Loucy (cell line): ENCODE results near the gene TPCN2.

Source experiments
- H2AFZ ChIP-seq: fragments of 200-600 bp; sonication (generic); 2 replicates; pipeline ENCODE4 v1.6.0; 2016; ENCODE audit warnings: antibody characterized with exemption, mild to moderate bottlenecking, low read length, moderate library complexity
- H3F3A ChIP-seq: fragments of 200-600 bp; 2 replicates; pipeline ENCODE4 v1.6.0; 2016; ENCODE audit warnings: antibody characterized with exemption, low read depth, mild to moderate bottlenecking
- H3K27me3 ChIP-seq: fragments of 200-600 bp; sonication (generic); 2 replicates; pipeline ENCODE4 v1.6.1; 2014; ENCODE audit warnings: low read length, mild to moderate bottlenecking; ENCODE audit not compliant: insufficient read depth, poor library complexity, severe bottlenecking
- H3K36me3 ChIP-seq: fragments of 200-600 bp; sonication (generic); 2 replicates; pipeline ENCODE4 v1.6.1; 2016; ENCODE audit warnings: low read length; ENCODE audit not compliant: insufficient read depth
- H3K4me1 ChIP-seq: fragments of 200-600 bp; sonication (generic); 2 replicates; pipeline ENCODE4 v1.5.1; 2014; ENCODE audit warnings: low read length, mild to moderate bottlenecking; ENCODE audit not compliant: insufficient read depth, poor library complexity, severe bottlenecking
- H3K4me2 ChIP-seq: fragments of 200-600 bp; sonication (generic); 2 replicates; pipeline ENCODE4 v1.6.0; 2014; ENCODE audit warnings: antibody characterized with exemption, low read length, low read depth, mild to moderate bottlenecking; ENCODE audit not compliant: poor library complexity, severe bottlenecking
- H3K4me3 ChIP-seq: fragments of 200-600 bp; sonication (generic); 2 replicates; pipeline ENCODE4 v1.5.1; 2014; ENCODE audit warnings: low read length, mild to moderate bottlenecking, mixed read lengths; ENCODE audit not compliant: poor library complexity, severe bottlenecking
- H3K79me2 ChIP-seq: fragments of 200-600 bp; sonication (generic); 2 replicates; pipeline ENCODE4 v1.6.1; 2014; ENCODE audit warnings: low read length; ENCODE audit not compliant: insufficient read depth
- H3K9ac ChIP-seq: fragments of 200-600 bp; sonication (generic); 2 replicates; pipeline ENCODE4 v1.6.0; 2014; ENCODE audit warnings: mild to moderate bottlenecking, low read depth, low read length, moderate library complexity; ENCODE audit not compliant: poor library complexity, severe bottlenecking
- H3K9me2 ChIP-seq: fragments of 200-600 bp; sonication (generic); replicated peaks from 2 replicates; pipeline ENCODE4 v1.6.1; 2016; ENCODE audit warnings: low read depth, low read length, mixed read lengths
- H3K9me3 ChIP-seq: fragments of 200-600 bp; sonication (generic); 2 replicates; pipeline ENCODE4 v1.6.1; 2014; ENCODE audit warnings: mild to moderate bottlenecking, antibody characterized with exemption, low read length, low read depth; ENCODE audit not compliant: insufficient read depth
- H4K20me1 ChIP-seq: fragments of 200-600 bp; sonication (generic); 2 replicates; pipeline ENCODE4 v1.6.0; 2014; ENCODE audit warnings: antibody characterized with exemption, low read length, mild to moderate bottlenecking; ENCODE audit not compliant: insufficient read depth, poor library complexity, severe bottlenecking
- EZH2phosphoT487 ChIP-seq: fragments of 200-600 bp; IDR thresholded peaks from 2 replicates; pipeline ENCODE4 v1.6.1; 2018; ENCODE audit warnings: antibody characterized with exemption, mild to moderate bottlenecking, moderate library complexity, borderline replicate concordance
- TF ChIP-seq, protein P1 (sequence below): fragments of 200-600 bp; sonication (generic); conservative IDR thresholded peaks from 2 replicates; pipeline ENCODE4 v1.5.1; 2014; ENCODE audit warnings: mild to moderate bottlenecking, antibody characterized with exemption, low read length

The TPCN2 gene

DNA sequence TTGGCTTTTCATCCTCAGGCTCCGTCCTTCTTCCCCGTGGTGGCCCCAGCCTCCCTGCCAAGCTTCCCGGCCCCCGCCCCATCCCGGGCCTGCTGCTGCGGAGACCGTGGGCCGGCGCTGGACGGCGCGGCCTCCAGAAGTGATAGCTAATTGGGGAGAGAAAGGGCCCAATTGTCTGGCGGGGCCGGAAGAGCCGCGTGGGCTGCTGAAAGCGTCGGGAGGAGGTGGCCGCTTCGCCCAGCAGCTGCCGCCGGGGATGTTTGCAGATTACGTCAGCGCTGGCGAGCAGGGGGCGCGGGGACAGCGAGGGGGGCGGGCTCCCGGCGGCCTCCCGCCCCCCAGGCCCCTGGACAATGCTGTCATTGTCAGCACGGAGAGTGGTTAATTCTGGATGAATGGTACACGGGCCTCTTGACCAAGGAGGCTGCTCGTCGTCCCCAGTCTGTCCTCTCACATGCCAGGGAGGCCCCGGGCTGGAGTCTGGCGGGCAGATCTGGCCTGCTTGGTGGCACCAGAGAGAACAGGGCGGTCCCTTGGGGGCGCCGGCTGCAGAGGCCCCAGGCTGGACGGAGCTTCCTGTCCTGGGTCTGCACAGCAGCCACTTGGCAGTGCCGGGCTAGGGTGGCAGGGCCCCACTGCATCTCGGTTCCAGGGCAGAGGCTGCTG, 108.6 kb downstream of the TPCN2 start:
- H3K36me3 ChIP-seq, result no peaks in the 10 kb centered on the region
- no peaks in the 10 kb centered on the region for H3K79me2 ChIP-seq
- H3K9me2 ChIP-seq, result no peaks in the 10 kb centered on the region
- no peaks in the 10 kb centered on the region for H3K4me1 ChIP-seq
- H3K4me3 ChIP-seq, result no peak overlapping the region
- H3K9me3 ChIP-seq, result no peaks in the 10 kb centered on the region
- H4K20me1 ChIP-seq, result no peaks in the 10 kb centered on the region
- H3K4me2 ChIP-seq, result no peak overlapping the region
- no peak overlapping the region for H3K9ac ChIP-seq
- no peak overlapping the region for H2AFZ ChIP-seq
- TF ChIP-seq, protein P1, sequence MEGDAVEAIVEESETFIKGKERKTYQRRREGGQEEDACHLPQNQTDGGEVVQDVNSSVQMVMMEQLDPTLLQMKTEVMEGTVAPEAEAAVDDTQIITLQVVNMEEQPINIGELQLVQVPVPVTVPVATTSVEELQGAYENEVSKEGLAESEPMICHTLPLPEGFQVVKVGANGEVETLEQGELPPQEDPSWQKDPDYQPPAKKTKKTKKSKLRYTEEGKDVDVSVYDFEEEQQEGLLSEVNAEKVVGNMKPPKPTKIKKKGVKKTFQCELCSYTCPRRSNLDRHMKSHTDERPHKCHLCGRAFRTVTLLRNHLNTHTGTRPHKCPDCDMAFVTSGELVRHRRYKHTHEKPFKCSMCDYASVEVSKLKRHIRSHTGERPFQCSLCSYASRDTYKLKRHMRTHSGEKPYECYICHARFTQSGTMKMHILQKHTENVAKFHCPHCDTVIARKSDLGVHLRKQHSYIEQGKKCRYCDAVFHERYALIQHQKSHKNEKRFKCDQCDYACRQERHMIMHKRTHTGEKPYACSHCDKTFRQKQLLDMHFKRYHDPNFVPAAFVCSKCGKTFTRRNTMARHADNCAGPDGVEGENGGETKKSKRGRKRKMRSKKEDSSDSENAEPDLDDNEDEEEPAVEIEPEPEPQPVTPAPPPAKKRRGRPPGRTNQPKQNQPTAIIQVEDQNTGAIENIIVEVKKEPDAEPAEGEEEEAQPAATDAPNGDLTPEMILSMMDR, result no peak
- no peak for TF ChIP-seq EZH2phosphoT487
- H3K27me3 ChIP-seq, result no peaks in the 10 kb centered on the region
- H3F3A ChIP-seq, result no peaks in the 10 kb centered on the region

- Histone ChIP-seq H3K9me3 (no peaks in the 10 kb centered on the region), H3K4me3 (no peak overlapping the region), H3K4me2 (no peak overlapping the region), H3K4me1 (no peaks in the 10 kb centered on the region), H3K9ac (no peak overlapping the region), H3F3A (no peaks in the 10 kb centered on the region), H3K27me3 (no peaks in the 10 kb centered on the region), H3K79me2 (no peaks in the 10 kb centered on the region), H3K36me3 (no peaks in the 10 kb centered on the region), H2AFZ (no peak overlapping the region), H3K9me2 (no peaks in the 10 kb centered on the region), H4K20me1 (no peaks in the 10 kb centered on the region)
- TF ChIP-seq EZH2phosphoT487, result no peak
- TF ChIP-seq, protein P1, result no peak
Measured at GRCh38 chr11:69157822-69158231, 109.1 kb downstream of the TPCN2 start.

DNA sequence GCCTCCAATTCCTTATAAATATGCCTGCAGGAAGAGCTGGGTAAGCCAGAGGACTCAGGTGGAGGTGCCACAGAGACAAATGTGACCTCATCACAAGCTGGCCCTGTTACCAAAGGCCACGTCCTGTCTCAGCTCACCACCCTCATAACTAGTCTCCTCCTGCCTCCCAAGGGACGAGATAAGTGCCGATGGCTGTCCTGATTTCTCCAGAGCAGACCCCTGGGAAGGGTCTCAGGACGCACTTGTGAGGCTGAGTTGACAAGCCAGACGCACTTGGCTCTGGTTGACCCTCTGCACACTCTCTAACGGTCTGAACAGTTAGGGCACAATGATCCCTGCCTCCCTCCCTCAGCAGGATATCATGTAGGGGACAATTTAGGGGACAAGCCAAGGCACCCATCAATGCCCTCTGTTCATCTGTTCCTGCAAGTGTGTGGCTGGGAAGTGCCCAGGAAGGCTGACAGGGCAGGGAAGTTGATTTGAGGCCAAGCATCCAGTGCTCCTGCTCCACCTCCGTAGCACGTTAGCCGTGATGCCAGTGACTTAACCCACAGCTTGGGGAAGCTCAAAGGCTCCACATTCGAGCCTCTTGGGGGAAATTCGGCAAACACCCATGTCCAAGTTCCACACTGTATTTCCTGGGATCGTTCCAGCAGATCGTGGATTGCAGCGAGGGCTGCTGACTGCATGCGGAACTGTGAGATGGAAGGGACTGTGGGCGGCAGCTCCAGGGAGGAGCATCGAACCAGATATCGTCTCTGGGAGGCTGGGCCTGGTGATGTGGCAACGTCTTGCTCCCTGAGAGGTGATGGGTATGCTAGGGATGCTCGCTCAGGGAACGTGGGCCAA, 109.8 kb downstream of the TPCN2 start:
- Histone ChIP-seq H3K9me2 (no peaks in the 10 kb centered on the region), H3K9ac (no peak overlapping the region), H3K4me1 (no peaks in the 10 kb centered on the region), H3K27me3 (no peaks in the 10 kb centered on the region), H3K36me3 (no peaks in the 10 kb centered on the region), H3K4me2 (no peak overlapping the region), H3F3A (no peaks in the 10 kb centered on the region), H3K9me3 (no peaks in the 10 kb centered on the region), H3K4me3 (no peak overlapping the region), H3K79me2 (no peaks in the 10 kb centered on the region), H4K20me1 (no peaks in the 10 kb centered on the region), H2AFZ (no peak overlapping the region)
- TF ChIP-seq, protein P1, result no peak
- no peak for TF ChIP-seq EZH2phosphoT487
